Body of pancreas (tissue), 4 donors: ENCODE measurements around the gene MED20.

ENCODE experiments used
- CTCF ChIP-seq, 7 experiments: fragments of 450-650 bp in 4 of 7; fragments of 200-600 bp in 3 of 7; sonication (generic) in 3 of 7; IDR thresholded peaks; one replicate each; pipeline ENCODE4 v1.5.1; 2016 to 2019; ENCODE audit warnings: antibody characterized with exemption in 7 of 7
- POLR2A ChIP-seq, 3 donors: fragments of 450-650 bp; IDR thresholded peaks; one replicate each; pipeline ENCODE4 v1.6.1; 2016; ENCODE audit warnings: antibody characterized with exemption in 3 of 3, mild to moderate bottlenecking in 2 of 3

DNA sequence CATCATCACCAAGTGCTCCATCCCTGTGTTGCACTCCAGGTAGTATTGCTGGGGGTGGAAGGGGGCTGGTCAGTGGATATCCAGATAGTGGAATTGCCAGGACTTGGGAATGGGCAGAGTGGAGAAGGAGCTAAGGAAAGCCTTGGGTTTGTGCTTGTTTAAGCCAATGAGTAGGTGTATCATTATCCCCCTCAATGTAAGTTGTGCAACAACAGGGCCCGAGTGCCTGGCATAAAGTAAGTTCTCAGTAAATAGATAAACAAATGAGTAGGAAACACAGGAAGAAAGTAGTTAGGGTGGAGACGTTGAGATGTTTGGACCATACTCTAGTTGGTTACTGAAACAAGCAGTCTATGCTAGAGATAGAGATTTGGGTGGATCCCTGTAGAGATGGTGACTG is 10.9 kb upstream of the MED20 start:
- TF ChIP-seq CTCF (IDR thresholded peaks at IDR 0.05): no peak
- TF ChIP-seq POLR2A (IDR thresholded peaks at IDR 0.05): no peak
